ENCODE data around the gene ZNF823. TPM values are rescaled to one million over a fixed set of nuclear protein-coding genes. Genes with fewer than 3 reads are reported as not detected.
"Not testable (repeated sequence)": the region's sequence is repeated elsewhere in the genome, so short reads cannot be mapped to it uniquely, and the experiment has no call there.

Gene ZNF823
- total and polyA plus RNA-seq, 2 of the 4 experiments (the other 2 are of a cell fraction): 2.2 to 9.3 TPM

DNA sequence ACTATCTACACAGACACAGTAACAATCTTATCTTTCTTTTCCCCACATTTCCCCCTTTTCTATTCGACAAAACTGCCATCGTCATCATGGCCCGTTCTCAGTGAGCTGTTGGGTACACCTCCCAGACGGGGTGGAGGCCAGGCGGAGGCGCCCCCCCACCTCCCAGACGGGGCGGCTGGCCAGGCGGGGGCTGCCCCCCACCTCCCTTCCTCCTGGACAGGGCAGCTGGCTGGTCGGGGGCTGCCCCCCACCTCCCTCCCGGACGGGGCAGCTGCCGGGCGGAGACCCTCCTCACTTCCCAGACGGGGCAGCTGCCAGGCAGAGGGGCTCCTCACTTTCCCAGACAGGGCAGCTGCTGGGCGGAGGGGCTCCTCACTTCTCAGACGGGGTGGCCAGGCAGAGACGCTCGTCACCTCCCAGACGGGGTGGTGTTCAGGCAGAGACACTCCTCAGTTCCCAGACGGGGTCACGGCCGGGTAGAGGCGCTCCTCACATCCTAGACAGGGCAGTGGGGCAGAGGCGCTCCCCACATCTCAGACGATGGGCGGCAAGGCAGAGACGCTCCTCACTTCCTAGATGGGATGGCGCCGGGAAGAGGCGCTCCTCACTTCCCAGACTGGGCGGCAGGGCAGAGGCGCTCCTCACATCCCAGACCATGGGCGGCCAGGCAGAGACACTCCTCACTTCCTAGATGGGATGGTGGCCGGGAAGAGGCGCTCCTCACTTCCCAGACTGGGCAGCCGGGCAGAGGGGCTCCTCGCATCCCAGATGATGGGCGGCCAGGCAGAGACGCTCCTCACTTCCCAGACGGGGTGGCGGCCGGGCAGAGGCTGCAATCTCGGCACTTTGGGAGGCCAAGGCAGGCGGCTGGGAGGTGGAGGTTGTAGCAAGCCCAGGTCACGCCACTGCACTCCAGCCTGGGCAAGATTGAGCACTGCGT is 61.8 kb downstream of the ZNF823 start:
- DNase-seq; H3K79me1 ChIP-seq (ENCODE audit: low read depth in 1 of 2, low read length in 2 of 2); H2BK5ac ChIP-seq (ENCODE audit: low read depth, low read length, poor library complexity, severe bottlenecking); H4K5ac ChIP-seq (ENCODE audit: low read depth, low read length); H2BK120ac ChIP-seq (ENCODE audit: low read depth, low read length); H3K9ac ChIP-seq (ENCODE audit: low read depth, low read length); H3K18ac ChIP-seq (ENCODE audit: low read depth, low read length); H4K91ac ChIP-seq (ENCODE audit: insufficient read depth, low read depth, low read length); H2BK15ac ChIP-seq (ENCODE audit: low read depth, low read length); ATAC-seq (ENCODE audit: low read depth); H2AK9ac ChIP-seq (replicated peaks; ENCODE audit: low read depth, low read length, poor library complexity); H4K8ac ChIP-seq (ENCODE audit: low read depth in 2 of 2, low read length in 2 of 2); dilution Hi-C loops (cut with HindIII; ENCODE audit: low sequenced_read_pairs, unreplicated experiment); H3K27me3 ChIP-seq (ENCODE audit: control insufficient read depth, insufficient read depth, low read length); H3K27ac ChIP-seq (ENCODE audit: insufficient read depth, low read length); H3K23ac ChIP-seq (ENCODE audit: low read depth, low read length); H3K56ac ChIP-seq (ENCODE audit: extremely low read depth, insufficient read depth, low read length); H4K20me1 ChIP-seq (ENCODE audit: insufficient read depth, low read length); BruUV-seq (replicated peaks); H3K9me1 ChIP-seq (ENCODE audit: insufficient read depth, low read length); H2BK20ac ChIP-seq (ENCODE audit: low read depth, low read length); H3K14ac ChIP-seq (replicated peaks; ENCODE audit: low read depth, low read length); H3K4me2 ChIP-seq (ENCODE audit: low read depth, low read length); CTCF ChIA-PET; in situ Hi-C loops (cut with MboI; ENCODE audit: low sequenced_read_pairs); H3K36me3 ChIP-seq (ENCODE audit: control insufficient read depth, insufficient read depth, low read length); H3K4me3 ChIP-seq (ENCODE audit: insufficient read depth, low read depth, low read length); H3K4ac ChIP-seq (ENCODE audit: low read depth, low read length); H3K4me1 ChIP-seq (ENCODE audit: control insufficient read depth, insufficient read depth, low read length); H2AFZ ChIP-seq (replicated peaks; ENCODE audit: low read length, poor library complexity); POLR2A ChIA-PET (ENCODE audit: unreplicated experiment); H2AK5ac ChIP-seq (ENCODE audit: low read depth, low read length): not testable (repeated sequence)
- intact Hi-C loops (cut with micrococcal nuclease): loop anchor here (10.0 kb wide), 1 partner anchor 308 kb away; no protein-coding TSS in a partner anchor
- peaks cover 21% of the 10 kb centered on the region for H3K9me3 ChIP-seq (ENCODE audit: control insufficient read depth, insufficient read depth, low read length)
- 96% methylated on average over 7 of the region's 47 CpGs; no CpG with 5 or more reads in 1 of the 2 experiments for WGBS, 2 experiments (ENCODE audit: extremely low coverage in 2 of 2, insufficient read length in 1 of 2)
